IPS-15b (cell line): ENCODE data around the gene MTHFD2L.

Experiments
- H3K27me3 ChIP-seq: one replicate; pipeline ENCODE4 v1.6.1; 2013; ENCODE audit warnings: low read length; ENCODE audit not compliant: control insufficient read depth, insufficient read depth
- H3K36me3 ChIP-seq: one replicate; pipeline ENCODE4 v1.6.1; 2013; ENCODE audit warnings: low read length; ENCODE audit not compliant: control insufficient read depth, insufficient read depth
- H3K4me1 ChIP-seq: one replicate; pipeline ENCODE4 v1.6.1; 2013; ENCODE audit warnings: mild to moderate bottlenecking, low read length; ENCODE audit not compliant: control insufficient read depth, insufficient read depth
- H3K4me3 ChIP-seq: one replicate; pipeline ENCODE4 v1.5.1; 2013; ENCODE audit warnings: low read depth, low read length
- H3K9ac ChIP-seq: one replicate; pipeline ENCODE4 v1.6.1; 2013; ENCODE audit warnings: low read depth, mild to moderate bottlenecking, low read length
- H3K9me3 ChIP-seq: one replicate; pipeline ENCODE4 v1.6.1; 2013; ENCODE audit warnings: mild to moderate bottlenecking, low read length; ENCODE audit not compliant: control insufficient read depth, insufficient read depth

Gene MTHFD2L

DNA sequence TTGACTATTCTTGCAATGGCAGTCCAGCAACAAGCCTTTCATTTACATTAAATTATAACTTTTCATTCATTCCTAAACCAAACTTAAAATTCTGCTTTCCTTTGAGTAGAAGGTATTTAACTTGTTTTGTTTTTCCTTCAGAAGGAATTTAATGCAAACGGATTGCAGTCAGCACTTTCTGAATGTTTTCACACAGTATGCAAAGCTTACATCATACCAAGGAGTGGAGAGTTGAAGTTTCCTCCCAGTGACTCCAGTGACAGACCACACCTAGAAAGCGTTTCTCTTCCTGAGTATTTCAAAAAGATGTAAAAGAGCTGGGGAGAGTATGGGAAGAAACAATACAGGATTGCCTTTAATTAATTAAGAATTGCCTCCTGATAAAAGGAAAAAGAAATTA lies 158.5 kb downstream of the MTHFD2L start:
- no peaks in the 10 kb centered on the region for H3K27me3 ChIP-seq
- peaks cover 3% of the 10 kb centered on the region for H3K4me1 ChIP-seq
- no peaks in the 10 kb centered on the region for H3K36me3 ChIP-seq
- no peaks in the 10 kb centered on the region for H3K9me3 ChIP-seq
- no peak overlapping the region for H3K4me3 ChIP-seq
- no peak overlapping the region for H3K9ac ChIP-seq

DNA sequence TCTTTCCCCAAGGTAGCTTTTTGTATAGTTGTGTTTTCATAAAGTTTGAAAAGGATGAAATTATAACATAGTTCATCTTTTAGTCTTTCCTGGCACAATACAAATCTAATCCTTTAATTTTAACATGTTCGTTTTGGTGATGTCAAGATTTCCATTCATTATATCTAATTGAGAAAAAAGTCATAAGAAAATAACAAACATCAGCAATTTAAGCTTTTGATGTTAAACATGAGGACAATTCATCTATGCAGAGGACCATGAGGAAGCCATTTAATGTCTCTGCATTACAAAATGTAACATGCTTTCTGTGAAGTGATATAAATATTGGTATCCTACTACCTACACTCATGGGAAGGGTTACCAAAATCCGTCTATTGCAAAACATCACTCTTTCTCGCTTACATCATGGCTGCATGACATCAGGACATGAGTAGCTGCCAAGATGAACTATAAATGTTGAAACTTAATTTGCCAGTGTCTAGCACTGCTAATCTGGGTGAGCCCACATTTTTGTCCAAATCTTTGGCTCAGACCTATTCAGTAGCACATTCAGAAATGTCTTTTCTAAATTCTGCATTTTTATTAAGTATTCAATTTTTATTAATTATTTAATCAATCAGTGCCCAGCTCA lies 159.8 kb downstream of the MTHFD2L start:
- Histone ChIP-seq H3K4me3 (no peak overlapping the region), H3K27me3 (no peaks in the 10 kb centered on the region), H3K36me3 (no peaks in the 10 kb centered on the region), H3K4me1 (peaks cover 3% of the 10 kb centered on the region), H3K9ac (no peak overlapping the region), H3K9me3 (no peaks in the 10 kb centered on the region)

DNA sequence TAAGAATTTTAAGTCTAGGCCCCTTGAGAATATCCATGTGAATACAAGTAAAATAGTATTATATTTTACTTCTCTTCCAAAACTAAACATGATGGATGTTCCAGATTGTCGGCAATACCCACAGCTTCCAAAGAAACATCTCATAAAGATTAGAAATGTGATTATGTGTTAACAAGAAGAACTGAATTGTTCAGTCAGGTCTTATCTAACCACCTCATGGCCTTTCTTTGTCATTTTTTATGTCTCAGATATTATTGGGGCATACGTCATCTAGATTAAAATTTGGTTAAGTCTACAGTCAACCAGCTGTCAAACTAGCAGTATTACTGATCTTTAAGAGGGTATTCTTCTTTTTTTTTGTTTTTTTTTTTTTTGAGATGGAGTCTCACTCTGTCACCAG lies 160.4 kb downstream of the MTHFD2L start:
- Histone ChIP-seq H3K9ac (no peak overlapping the region), H3K27me3 (no peaks in the 10 kb centered on the region), H3K4me1 (peaks cover 3% of the 10 kb centered on the region), H3K9me3 (no peaks in the 10 kb centered on the region), H3K36me3 (no peaks in the 10 kb centered on the region), H3K4me3 (no peak overlapping the region)

DNA sequence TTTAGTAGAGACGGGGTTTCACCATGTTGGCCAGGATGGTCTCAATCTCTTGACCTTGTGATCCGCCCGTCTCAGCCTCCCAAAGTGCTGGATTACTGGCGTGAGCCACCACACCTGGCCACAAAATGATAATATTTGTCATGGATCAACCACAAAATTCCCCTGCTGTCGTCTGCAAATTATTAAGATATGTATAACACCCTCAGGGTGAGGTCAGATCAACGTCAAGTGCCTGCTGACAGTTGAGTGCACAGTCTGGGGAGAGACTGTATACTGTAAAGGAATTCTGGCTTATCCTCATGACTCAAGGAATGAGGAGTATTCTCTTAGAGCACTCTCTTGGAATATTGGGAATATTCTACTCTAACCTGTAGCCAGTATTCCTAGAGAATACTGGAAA lies 161.6 kb downstream of the MTHFD2L start:
- no peak overlapping the region for H3K4me3 ChIP-seq

DNA sequence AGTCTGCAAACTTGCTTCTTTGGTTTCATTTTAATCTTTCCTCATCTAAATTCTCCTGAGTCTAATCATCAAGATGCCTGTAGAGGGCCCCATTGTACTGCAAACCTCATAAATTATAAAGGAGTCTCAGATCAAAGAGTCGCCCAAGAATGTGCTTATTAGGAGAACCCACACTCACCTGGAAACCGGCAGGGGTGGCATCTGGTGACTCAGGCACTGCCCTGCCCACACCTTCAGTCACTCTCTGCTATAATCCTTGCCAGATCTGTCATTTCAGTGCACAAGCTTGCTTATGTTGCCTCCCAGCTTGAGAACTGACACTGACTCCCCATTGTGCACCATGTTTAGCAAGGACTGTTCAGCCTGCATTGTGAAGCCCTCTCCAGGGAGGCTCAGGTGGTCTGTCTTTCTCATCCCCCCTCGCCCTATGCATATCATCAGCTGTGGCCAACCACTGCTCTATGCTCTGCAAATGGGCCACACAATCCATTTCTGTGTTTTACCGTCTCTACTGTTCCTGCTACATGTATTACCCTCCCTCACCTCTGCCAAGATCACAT lies 162.7 kb downstream of the MTHFD2L start:
- no peaks in the 10 kb centered on the region for H3K9me3 ChIP-seq
- no peak overlapping the region for H3K4me3 ChIP-seq
- H3K4me1 ChIP-seq, result peaks cover 3% of the 10 kb centered on the region
- no peaks in the 10 kb centered on the region for H3K36me3 ChIP-seq
- no peak overlapping the region for H3K9ac ChIP-seq
- H3K27me3 ChIP-seq, result no peaks in the 10 kb centered on the region

More for the DNA sequence above, 161.6 kb downstream of the MTHFD2L start:
- H3K9me3 ChIP-seq, result no peaks in the 10 kb centered on the region
- no peaks in the 10 kb centered on the region for H3K27me3 ChIP-seq
- no peaks in the 10 kb centered on the region for H3K36me3 ChIP-seq
- no peak overlapping the region for H3K9ac ChIP-seq
- H3K4me1 ChIP-seq, result peaks cover 3% of the 10 kb centered on the region

DNA sequence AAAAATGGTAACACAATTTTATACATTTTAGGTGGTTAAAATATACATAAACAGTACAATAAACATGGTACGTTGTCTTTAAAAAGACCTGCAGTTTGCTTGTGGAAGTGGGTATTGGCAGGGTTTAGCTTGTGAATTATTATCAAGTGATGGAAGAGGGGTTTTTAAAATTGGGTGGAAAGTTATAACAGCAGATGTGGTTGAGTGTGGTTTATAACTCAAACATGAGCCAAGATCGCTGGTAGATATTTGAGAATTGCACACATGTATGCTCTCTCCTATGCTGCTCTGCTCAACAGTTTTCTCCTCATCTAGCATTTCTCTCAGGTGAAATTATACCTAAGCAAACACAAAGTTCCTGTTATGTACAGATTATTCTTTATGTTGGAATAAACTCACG lies 164.4 kb downstream of the MTHFD2L start:
- Histone ChIP-seq H3K9ac (no peak overlapping the region), H3K4me1 (peaks cover 3% of the 10 kb centered on the region), H3K4me3 (no peak overlapping the region), H3K27me3 (no peaks in the 10 kb centered on the region), H3K36me3 (no peaks in the 10 kb centered on the region), H3K9me3 (no peaks in the 10 kb centered on the region)

DNA sequence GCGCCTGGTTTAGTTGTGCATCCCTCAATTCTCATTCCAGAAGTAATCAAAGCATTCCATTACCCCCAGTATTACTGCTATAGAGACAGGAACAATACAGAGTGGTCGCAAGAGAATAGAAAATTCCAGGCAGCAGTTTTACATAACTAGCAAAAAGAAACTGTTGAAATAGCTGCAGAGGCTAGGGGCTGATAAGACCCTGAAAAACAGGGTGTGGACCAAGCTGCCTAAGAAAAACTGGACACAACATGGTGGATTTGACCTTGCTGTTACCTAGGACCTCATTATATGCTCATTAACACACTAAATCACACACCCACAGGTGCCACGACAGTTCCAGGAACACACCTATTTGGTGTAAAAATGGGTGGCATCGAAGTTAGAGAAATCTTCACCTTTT lies 165.7 kb downstream of the MTHFD2L start:
- no peaks in the 10 kb centered on the region for H3K36me3 ChIP-seq
- H3K27me3 ChIP-seq, result no peaks in the 10 kb centered on the region
- H3K4me3 ChIP-seq, result no peak overlapping the region
- no peaks in the 10 kb centered on the region for H3K9me3 ChIP-seq
- peaks cover 3% of the 10 kb centered on the region for H3K4me1 ChIP-seq
- H3K9ac ChIP-seq, result no peak overlapping the region

DNA sequence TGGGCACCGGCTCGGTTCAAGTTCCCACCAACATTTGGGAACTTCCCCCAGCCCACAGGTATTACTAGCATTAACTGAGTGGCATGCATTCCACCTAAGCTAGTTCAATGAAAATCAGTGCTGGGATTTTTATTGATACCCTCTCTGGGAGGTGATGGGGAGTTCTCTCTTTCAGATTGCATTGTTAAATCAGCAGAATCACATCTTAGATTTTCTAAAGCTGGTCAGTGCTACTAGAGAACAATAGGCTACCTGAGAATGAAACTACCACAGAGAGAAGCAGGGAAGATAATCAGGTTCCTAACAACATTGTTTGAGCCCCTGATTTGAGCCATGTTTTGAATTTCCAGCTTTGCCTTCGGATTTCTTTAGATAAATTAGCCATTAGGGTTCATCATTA lies 166.3 kb downstream of the MTHFD2L start:
- Histone ChIP-seq H3K4me1 (peaks cover 3% of the 10 kb centered on the region), H3K36me3 (no peaks in the 10 kb centered on the region), H3K9ac (no peak overlapping the region), H3K9me3 (no peaks in the 10 kb centered on the region), H3K27me3 (no peaks in the 10 kb centered on the region), H3K4me3 (no peak overlapping the region)

DNA sequence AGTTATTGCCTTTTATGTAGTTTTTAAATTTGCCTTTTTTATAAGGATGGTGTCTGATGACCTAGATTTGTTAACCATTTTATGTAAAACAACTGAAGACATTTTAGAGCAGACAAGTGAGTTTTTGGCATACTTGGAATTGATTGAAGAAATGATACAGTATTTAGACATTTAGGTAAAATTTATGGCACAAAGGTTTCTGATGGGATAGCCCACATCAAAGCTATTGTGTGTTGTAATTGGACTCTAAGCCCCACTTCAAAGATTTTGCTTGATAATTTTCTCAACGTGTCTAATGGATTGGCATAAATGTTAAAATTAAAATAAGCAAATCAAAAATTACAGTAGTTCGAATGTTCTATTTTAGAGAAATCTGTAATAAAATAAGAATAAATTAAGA lies 168.0 kb downstream of the MTHFD2L start:
- Histone ChIP-seq H3K9me3 (no peaks in the 10 kb centered on the region), H3K4me3 (no peak overlapping the region), H3K4me1 (peaks cover under 1% of the 10 kb centered on the region), H3K9ac (no peak overlapping the region), H3K36me3 (no peaks in the 10 kb centered on the region), H3K27me3 (no peaks in the 10 kb centered on the region)

DNA sequence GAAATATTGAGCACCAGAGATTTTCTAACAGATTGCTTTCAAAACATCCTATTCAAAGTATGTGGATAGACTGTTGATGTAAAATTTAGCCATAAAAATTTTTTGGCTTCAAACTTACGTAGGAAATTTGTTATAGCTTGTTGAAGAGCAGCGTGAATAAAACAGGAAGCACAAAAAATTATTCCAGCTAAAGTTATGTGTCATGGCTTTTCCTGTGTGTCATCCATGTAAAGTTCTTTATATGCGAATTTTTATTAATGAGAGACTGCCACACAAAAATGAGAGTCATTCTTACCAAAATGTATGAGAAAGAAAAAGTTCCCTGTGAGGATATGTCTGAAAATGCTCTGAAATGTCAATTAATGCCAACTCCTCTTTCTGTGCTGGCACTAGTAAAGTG lies 169.8 kb downstream of the MTHFD2L start:
- Histone ChIP-seq H3K27me3 (no peaks in the 10 kb centered on the region), H3K36me3 (no peaks in the 10 kb centered on the region), H3K4me3 (no peak overlapping the region), H3K9me3 (no peaks in the 10 kb centered on the region), H3K9ac (no peak overlapping the region), H3K4me1 (no peaks in the 10 kb centered on the region)

DNA sequence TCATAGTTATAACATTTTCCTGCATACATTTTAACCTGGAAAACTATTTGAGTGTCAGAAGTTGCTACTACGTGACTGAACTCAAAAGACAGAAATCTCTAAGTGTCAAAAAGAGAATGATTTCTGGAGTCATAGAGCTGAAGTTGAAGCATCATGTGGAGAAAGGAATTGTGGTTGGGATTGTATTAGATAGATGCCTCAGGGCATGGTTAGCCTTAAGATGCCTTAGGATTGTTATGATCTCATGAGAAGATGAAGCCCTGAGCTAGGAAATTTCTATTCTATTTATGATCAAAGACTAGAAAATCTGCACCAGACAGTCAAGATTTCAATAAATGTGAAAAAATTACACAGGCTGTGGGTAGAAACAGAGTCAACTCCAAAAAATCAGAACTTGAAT lies 170.6 kb downstream of the MTHFD2L start:
- Histone ChIP-seq H3K36me3 (no peaks in the 10 kb centered on the region), H3K4me3 (no peak overlapping the region), H3K4me1 (no peaks in the 10 kb centered on the region), H3K9ac (no peak overlapping the region), H3K9me3 (no peaks in the 10 kb centered on the region), H3K27me3 (no peaks in the 10 kb centered on the region)

DNA sequence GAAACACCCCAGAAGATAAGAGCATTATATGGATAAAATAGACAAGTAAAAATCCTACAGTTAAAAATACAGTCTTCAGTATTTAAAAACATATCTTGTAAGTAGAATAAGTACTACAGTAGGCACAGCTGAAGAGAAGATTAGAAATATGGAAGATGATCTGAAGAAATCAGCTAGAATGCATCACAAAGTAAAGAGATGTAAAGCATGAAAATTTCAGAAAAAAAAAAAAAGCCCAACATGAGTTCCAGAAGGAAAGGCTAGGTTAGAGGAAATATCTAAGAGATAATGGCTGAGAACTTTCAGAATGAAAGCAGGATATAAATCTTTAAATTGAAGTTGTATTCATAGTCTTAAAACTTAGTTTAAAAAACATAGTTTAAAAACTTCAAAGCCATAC lies 171.4 kb downstream of the MTHFD2L start:
- no peaks in the 10 kb centered on the region for H3K9me3 ChIP-seq
- no peaks in the 10 kb centered on the region for H3K27me3 ChIP-seq
- H3K9ac ChIP-seq, result no peak overlapping the region
- no peaks in the 10 kb centered on the region for H3K36me3 ChIP-seq
- no peaks in the 10 kb centered on the region for H3K4me1 ChIP-seq
- H3K4me3 ChIP-seq, result no peak overlapping the region
